NCI-H748 treated with DMSO at 0.1 percent for 48 hours (cell line): ENCODE results near the gene CCNQ.

ENCODE experiments used
- DNase-seq: peaks from one replicate; lab custom pipeline; 2025; lab: John Stamatoyannopoulos, UW

The CCNQ gene

DNA sequence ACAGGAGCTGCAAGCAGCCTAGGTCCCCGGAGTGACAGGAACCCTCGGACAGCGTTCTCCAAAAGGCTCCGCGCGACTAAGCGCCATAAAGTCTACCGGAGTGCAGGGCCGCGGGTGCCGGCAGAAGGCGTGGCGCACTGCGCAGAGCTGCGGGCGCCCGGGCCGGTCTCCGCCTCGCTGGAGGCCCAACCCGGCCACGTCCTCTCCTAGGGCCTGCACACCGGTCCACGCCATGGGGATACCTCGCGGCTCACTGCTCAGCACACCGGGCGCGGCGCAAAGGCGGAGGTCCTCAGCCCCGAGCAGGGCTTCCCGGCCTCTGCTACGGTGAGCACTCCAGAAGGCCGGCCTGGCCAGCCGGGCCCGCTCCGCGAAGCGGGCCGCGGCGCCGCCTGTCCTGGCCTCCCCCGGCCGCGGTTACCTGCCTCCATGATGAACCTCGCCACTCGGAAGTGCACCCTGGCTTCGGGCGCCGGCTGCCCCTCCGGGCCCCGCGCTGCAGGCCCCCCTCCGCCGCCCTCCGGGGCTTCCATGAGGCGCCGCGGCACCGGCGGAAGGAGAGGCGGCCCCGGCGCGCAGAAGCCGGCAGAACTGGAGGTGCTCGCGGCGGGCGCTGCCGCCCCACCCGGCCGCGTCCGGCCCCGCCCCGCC lies at the start of gene CCNQ:
CCNQ (minus strand) TSS at position 599 of the 651 bp plus-strand sequence; CDS start at position 533, 66 bp downstream.
- DNase-seq = peak; percentile 11

DNA sequence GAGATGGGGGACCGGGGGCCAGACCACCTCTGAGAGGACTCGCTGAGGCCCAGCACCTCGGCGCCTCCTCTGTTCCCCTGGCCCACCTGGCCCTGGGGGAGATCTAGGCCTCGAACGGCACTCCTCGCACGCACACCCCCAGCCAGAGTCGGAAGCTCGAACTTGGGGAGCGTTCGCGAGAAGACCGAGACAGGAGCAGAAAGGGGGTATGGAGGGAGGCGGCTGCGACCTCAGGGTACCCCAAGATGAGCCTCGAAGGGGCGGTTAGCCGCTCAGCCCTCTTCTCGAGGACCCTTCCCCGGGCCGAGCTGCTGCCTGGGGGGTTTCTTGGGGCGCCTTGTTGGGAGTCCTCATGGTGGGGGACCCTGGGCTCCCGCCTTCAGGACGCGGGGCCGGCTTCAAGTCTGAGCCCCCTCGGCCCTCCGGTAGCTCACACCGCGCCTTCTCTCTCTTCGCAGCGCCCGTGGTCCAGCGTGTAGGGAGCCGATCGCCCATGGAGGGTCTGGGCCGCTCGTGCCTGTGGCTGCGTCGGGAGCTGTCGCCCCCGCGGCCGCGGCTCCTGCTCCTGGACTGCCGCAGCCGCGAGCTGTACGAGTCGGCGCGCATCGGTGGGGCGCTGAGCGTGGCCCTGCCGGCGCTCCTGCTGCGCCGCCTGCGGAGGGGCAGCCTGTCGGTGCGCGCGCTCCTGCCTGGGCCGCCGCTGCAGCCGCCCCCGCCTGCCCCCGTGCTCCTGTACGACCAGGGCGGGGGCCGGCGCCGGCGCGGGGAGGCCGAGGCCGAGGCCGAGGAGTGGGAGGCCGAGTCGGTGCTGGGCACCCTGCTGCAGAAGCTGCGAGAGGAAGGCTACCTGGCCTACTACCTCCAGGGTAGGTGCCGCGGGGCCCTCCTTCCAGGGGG lies 48.8 kb upstream of the CCNQ start:
- DNase-seq = no peak

DNA sequence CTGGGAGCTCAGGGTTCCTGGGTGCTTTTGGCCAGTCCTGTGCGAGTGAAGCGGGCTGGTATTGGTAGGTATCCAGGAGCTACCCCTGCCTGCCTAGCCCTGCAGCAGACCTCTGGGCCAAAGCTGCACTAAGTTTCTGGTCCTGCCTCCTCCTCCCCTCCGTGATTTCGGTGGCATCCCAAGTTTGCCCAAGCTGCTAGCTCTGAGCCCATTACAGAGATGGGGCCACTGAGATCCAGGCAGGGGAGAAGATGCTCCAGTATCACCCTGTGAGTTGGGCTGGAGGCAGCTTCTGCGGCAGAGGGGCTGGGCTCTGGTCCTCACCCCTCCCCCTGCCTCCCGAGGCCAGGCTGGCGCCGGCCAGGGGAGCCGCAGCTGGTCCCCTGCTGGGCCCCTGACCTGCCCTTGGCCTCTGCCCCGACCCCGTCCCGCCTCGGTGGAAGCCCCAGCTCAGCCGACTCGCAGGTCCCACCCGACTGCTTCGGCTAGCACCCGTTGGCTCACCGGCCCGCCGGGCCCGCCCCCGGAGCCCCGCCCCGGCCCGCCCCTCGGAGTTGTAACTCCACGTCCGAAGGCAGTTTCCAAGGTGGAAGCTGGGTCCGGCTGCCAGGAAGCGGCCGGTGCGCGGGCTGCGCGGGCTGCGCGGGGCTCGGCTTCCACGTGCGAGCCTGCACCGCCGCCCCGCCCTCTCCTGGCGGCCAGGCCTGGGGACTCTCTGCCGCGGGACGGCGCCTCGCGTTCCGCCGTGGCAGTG lies 47.9 kb upstream of the CCNQ start, which contains the start of gene DUSP9:
DUSP9 (plus strand) TSS at position 584 of the 754 bp plus-strand sequence. CDS start 751 bp downstream, outside the sequence.
- no peak for DNase-seq

DNA sequence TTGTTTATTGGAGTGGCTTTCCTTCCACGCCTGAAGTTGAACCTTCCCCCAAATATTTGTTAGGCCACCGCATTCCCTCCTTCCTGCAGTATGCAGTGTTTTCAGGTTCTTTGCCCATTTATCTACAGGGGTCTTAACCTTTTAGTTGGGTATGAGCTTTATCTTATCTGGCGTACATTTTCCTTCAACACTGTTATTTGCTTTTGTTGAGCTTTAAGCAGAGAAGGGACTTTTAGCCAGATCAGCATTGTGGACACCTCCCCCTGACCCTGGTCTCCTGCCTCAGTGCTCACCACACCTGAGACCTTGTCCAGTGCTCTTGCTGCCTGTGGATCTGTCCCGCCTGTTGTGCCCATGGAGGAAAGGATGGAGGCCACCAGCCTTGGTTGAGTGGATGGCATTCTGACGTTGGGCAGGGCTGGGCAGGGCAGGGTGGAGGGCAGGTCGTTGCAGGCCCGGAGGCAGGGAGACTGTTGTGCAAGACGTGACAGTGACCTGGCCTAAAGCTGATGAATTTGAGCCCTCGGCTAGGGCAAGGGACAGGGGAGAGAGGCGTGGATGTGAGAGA lies 47.1 kb upstream of the CCNQ start:
- DNase-seq = no peak

DNA sequence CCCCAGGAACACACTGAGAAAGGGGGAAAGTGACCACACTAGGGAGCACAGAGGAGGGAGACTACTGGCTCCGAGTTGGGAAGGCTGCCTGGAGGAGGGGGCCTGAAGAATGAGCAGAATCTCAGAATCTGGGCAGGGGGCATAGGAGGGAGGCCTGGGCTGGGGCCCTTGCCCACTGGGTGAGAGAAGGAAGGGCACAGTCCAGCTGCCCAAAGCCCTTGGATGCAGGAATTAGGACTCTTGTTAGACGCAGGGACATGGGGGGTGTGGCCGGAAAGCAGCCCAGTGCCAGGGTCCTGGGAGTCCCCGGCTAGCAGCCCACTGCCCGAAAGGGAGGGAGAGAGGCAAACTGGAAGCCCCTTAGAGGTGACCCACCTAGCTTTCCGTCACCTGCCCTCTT lies 46.2 kb upstream of the CCNQ start:
- DNase-seq = no peak

DNA sequence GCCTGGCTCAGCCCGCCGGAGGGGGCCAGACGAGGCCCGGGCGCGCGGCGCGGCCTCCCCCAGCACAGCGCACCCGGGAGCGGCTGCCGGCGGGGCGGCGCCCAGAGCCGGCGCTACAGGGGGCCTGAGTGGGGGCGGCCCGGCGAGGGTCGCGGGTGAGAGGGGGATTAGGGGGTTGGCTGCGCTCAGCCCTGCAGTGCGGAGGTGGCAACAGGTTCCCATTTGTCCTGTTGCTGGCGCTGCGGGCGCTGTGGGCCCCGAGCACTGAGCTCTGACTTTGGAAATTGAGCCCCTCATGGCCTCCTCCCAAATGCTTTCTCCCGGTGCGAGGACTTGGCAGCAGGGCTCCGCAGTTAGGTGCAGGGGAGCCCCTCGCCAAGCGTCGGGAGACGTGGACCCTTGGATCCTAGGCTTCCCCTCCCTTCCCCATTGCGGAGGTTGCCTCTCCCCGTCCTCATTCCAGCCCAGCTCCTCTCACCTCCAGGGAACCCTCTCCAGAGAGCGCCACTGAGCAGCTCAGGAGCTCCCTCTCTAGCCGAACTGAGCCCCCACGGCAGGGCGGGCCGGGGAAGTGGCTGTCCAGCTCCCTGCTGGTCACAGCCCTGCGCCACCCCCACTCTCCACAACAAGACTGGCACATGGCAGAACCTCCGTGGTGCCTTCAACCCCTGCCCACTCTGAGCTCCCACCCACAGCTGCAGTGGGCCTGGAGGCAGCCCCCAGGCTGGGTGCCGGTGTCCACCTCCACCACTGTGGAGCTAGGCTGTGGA lies 45.6 kb upstream of the CCNQ start:
- DNase-seq = no peak

DNA sequence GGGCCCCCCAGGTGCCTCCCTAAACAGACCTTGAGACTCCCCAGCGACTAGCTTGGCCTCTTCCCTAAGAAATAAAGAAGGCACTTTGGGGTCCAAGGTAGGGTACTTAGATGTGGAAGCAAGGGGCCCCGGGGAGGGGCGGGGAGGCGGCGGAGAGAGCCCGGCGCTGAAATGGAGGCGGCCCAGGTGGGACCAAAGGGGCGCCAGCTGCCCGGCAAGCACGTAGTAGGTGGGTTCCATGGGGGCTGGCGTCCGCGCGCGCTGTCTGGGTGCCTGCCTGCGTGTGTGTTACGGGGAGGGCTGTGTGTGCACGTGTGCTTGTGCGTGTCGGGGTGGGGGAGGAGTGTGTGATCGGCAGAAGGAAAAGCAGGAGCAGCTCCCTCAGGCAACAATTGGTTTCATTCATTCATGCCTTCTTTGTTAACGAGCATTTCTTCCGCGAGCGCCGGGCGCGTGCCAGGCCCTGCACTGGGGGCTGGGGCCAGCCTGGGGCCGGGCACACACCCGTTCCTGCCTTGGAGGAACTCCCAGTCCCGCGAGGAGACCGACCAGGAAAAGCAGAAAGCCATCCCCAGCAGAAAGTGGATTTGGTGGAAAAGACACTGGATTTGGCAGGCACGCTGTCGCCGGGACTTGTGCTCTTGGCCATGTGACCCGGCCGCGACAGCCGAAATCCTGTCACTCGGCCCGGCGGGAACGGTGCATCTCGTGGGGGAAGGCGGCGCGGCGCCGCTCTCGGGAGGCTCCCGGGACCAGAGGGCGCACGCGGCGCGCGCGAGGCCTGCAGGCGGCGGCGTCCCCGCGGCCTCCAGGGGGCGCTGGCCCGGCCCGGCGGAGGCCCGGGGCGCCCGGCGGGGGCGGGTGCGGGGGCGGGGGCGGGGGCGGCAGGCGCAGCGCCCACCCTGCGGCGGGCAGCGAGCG lies 44.8 kb upstream of the CCNQ start:
- no peak for DNase-seq

DNA sequence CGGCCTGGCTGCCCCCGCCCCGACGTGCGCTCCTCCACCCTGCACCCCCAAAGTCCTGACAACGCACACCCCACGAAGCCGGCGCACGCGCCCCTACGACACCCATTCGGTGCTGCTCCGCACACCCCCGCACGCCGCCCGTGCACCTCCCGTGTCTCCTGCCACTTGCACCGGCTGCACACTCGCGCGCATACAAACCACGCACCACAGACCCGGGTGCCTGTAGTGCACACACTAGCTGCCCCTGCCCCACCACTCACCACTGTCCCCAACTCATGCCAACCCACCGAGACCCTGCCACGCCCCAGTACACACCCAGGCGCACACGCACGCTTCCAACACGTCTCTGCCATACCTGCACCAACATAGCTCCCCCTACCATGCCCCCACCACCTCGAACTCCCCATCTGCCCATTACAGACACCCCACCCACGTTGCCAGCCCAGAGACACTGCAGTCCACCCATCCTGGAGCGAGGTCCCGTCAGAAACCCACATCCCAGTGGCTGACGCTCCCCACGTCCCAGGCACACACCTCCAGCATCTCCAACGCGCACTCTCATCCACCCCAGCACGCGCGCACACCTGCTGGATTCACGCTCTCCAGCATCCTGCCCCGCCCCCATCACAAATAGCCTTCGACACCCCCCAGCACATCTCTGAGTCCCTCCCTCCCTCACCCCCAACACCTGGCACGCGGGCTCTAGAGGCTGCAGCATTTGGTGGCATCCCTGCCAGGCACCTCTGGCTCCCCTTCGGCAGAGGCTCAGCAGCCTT lies 43.9 kb upstream of the CCNQ start:
- DNase-seq = peak; percentile 8

DNA sequence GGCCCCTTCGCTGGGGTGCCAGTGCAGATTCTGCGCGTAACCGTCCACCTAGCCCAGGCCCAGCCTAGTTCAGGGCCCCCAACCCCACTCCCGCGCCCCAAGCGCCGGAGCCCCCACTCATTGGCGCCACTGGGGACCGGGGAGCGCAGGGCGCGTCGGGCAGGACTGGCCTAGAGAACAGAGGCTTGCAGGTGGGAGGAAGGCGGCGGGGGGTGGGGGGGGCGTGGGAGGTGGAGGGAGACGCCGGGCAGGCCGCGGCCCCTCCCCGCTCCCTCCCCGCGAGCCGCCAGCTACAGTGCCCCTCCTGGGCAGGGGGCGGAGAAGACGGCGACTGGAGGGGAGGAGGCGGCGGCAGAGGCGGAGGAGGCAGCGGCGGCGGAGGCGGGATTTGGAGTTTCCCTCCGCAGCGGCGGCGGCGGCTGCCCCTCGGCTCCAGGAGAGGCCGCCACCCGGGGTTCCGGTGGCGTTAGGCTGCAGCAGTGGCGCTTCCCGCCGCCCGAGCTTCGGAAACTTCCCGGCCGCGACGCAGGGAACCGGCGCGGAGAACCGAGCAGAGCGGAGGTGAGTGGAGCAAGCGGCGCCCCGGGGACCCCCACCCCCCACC lies 43.2 kb upstream of the CCNQ start:
- DNase-seq = no peak

DNA sequence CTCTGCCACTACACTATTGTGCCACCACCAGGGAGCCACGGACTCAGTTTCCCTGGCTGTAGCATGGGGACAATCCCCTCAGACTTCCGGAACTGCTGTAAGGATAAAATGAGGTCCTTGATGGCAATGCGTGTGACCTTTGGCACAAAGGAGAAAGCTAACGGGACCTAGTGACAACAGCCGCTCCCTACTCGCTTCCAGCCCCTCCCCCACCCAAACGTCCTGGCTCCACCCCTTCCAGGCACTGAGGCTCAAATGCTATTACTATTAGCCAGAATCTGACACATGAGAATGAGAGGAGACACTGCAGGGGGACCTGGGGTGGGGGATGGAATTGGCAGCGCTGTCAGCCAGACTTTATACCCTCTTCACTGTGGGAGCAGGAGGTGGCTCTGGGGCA lies 42.7 kb upstream of the CCNQ start:
- DNase-seq = no peak

DNA sequence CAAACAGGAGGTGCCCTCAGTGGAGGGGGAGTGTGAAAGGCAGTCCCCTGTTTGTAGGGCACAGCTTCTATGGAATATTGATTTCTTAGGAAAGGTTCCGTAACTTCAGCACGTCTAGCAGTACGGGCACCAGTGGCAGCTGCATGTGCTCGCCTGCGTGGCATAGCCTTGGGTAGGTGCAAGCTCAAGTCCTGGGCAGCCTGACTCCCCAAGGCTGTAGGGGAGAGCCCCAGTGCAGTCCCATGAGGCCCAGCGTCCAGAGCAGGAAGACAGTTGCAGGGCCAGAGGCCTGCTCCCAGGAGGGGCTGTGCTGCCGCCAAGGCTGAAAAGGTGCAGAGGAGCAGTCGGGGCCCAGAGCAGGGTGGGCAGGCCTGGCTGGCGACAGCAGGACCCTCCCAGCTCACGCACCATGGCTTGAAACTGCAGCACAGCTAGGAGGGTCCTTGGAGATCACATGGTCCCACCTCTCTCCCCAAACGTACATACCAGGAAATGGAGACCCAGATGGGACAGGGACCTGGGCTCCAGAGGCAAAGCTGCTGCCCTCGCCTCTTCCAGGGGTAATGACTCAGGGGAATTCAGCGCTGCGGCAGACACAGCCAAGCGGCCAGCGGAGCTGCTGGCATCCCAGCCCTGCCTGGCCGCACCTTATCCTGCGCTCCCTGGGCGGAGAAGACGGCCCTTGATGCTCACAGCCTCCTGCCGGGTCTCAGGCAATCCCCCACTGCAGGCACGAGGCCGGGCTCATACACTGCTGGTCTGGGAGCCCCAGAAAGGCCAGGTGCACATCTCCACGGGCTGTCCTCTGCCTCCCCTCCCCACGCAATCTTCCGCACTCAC lies 42.0 kb upstream of the CCNQ start:
- no peak for DNase-seq

DNA sequence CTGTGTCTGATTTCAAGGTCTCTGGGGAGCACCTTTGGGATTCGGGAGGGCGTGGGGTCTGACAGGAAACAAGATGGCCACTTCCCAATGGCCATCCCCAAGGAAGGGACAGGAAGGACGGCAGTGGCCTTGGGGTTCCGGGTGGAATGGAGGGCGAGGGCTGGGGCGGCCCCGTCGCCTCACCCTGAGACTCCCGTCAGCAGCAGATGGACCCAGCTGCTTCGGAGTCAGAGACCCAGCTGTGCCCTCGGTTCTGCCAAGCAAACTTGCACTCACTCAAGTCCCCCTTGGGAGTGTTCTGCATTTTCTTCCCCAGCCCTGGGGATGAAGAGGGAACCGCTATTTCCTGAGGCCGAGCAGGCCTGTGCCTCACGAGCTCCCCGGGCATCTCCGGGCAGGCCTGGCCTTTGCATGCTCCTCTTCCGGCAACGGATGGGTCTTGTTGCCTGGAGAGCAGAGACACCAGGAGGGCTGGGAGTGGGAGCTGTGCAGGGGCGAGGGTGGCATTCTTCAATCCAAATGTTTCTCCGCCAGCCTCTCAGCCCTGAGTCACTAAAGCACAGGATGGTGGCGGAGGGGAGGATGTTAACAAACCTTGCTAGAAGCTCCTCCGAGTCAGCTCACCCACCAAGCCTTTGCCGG lies 41.2 kb upstream of the CCNQ start:
- DNase-seq = no peak

DNA sequence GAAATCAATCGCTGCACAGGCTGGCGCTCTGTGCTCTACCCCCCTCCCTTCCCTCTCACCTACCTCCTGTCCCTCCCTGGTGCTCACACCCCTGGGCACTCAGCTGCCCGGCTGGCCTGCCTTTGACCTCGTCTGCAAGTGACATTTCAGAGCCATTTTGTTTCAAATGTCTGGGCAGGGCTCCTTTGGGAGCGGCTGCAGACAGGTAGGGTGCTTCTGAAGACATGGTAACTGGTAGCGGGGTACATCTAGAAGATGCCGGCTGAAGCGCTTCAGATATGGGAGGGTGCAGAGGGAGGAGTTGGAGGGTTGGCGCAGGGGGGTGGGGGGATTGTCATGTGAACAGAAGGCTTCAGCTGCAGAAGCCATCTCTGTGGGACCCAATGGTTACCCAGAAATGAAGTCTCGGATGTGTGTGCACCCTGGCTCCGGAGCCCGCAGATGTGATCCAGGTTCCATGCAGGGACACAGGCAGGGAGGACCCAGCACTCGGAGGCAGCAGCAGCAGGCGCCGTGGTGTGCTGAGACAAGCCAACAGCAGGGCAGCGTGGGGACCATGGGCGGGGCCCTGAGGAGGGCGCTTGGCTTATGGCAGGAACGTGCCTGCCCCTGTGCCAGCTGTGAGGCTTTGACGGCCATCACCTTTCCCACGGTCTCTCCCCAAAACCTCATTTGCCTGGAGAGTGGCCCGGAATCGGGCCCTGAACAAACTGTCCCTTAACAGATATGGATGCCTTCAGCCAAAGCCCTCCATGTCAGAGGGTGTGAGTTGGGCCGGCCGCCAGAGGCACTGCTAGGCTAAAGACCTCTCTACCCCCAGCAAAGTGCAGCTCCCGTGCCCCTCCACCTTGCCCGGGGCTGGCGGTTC lies 40.5 kb upstream of the CCNQ start:
- DNase-seq = no peak

DNA sequence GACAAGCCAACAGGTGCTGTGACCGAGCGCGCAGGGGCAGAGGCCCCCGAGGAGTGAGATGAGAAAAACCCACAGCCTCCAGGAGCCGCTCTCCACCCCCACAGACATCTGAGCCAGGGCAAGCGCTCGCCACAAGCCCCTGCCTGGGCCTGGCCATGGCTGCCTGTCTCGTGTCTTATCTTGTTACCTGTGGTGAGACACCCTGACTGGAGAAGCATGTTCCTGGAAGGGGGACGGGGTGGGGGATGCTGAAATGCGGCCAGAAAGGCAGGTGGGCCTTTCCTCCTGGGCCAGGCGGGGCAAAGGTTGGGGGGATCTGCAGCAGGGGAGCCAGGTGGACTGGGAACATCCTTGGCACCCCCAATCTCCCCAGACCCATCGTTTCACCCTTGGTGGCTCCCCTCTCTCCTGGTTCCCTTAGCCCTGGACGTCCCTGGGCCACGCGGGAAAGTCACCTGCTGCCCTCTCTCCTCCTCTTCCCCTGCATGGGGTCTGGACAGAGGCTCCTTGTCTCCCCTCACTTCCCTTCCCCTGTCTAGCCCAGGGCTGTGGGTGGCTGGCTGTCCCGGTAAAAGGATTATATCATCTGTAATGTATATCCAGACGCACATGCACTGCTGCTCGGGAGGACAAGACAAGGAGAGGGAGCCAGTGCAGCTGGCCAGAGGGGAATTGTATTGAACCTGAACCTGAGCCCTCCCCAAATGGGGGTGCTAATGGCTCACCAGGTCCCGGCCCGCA lies 39.7 kb upstream of the CCNQ start:
- no peak for DNase-seq

DNA sequence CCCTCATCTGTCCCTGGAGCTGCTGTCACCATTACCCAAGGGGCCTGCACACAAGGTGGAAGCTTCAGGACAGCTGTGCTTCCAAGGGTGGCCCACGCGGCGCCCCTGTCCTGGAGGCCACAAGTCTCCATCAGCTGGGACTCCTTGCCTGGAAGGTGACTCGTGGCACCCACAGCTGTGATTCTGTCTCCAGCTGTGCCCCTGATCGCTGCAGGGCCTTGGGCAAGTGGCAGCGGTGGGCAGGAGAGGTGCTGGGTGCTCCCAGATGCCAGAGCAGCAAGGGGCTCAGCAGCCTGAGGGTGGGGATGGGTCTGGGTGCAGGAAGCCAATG lies 39.1 kb upstream of the CCNQ start:
- DNase-seq = no peak
